ENCODE measurements around the gene SLC29A3.

The SLC29A3 gene

GRCh38 chr10:71393841-71394475 is 74.9 kb downstream of the SLC29A3 start:
- no peak for DNase-seq (ENCODE audit: low read depth)

DNA sequence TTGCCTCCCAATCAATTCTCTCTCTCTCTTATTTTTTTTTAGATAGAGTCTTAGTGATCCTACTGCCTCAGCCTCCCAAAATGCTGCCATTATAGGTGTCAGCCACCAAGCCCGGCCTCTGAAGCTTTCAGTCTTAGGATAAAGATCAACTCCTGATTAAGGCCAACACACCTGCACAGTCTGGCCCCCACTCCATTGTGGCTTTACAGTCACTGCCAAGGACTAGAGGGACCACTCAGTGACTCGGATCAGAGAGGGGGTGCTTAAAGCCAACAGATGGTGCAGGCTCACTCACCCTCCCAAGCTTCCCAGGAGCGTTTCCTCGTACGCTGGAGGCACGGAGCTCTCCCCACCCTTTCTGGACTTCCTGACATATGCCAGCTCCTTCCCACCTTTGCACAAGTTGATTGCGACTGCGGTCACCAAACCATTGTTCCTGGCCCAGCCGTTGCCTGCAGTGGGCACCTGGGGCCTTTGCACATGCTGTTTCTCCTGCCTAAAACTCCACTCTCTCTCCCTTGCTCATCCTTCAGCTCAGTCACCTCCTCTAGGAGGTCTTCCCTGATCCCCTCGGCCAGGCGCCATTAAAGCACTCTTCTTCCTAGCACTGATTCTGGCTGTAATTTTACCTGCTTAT is 76.0 kb downstream of the SLC29A3 start:
- DNase-seq (ENCODE audit: low read depth) = no peak

GRCh38 chr10:71395621-71396020 is 76.6 kb downstream of the SLC29A3 start:
- no peak for DNase-seq (ENCODE audit: low read depth)

DNA sequence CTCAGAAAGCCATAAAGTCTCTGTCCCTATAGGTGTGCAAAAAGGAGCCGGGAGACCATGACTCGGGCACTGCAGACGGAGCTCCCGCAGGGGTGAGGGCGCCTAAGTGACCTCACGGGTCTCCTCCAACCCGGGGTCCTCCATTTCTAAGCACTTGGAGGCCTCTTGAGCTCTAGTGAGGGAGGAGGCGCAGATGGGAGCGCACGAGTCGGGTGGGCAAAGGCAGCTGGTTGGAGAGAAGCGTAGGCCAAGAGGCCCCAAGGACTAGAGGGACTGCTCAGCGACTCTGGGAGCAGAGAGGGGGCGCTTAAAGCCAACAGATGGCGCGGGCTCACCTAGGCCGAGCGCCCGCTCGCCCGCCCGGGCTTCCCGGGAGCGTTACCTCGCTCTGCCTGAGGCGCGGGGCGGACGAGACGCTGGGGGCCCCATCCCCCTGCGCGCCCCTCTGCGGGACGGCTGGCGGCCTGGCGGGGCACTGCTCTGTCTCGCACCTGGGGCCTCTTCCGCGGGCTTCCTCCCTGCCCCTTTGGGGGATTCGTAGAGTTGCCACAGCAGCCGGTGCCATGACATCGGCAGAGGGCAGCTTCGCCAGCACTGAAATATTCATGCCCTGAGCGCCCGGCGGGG is 77.1 kb downstream of the SLC29A3 start:
- no peak for DNase-seq (ENCODE audit: low read depth)

- DNase-seq (ENCODE audit: low read depth) = no peak
Observed at GRCh38 chr10:71396711-71397295, 77.7 kb downstream of the SLC29A3 start, which contains the start of gene CDH23. Gene CDH23 (plus strand): TSS chr10:71396920. CDS start chr10:71439832, 42,912 bp downstream.

- DNase-seq (ENCODE audit: low read depth) = no peak
Observed at GRCh38 chr10:71397296-71398212, 78.5 kb downstream of the SLC29A3 start.

- DNase-seq (ENCODE audit: low read depth) = no peak
Observed at GRCh38 chr10:71398976-71399375, 79.9 kb downstream of the SLC29A3 start.

DNA sequence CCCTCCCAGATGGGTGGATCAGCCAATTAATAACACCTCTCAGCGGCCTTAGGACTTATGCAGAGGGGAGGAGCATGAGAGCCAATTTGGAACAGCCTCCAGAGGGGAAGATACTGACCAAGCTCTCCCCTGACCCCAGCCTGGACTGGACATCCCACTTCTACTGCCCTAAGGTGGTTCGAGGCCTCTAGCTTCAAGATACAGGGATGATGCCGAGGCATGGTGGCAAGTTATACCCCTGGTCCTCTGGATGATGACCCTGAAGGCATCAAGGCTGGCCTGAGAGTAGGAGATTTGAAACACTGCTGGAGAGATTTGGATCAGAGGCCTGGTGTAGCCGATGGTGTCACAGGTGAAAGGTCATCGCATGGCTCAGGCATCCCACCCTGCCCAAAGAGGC is 80.9 kb downstream of the SLC29A3 start:
- no peak for DNase-seq (ENCODE audit: low read depth)

- DNase-seq (ENCODE audit: low read depth) = no peak
Observed at GRCh38 chr10:71401056-71401455, 82.0 kb downstream of the SLC29A3 start.

GRCh38 chr10:71402005-71402404 is 82.9 kb downstream of the SLC29A3 start:
- no peak for DNase-seq (ENCODE audit: low read depth)

GRCh38 chr10:71404503-71405295 is 85.6 kb downstream of the SLC29A3 start:
- no peak for DNase-seq (ENCODE audit: low read depth)

- DNase-seq (ENCODE audit: low read depth) = no peak
Observed at GRCh38 chr10:71406878-71407277, 87.8 kb downstream of the SLC29A3 start.

DNA sequence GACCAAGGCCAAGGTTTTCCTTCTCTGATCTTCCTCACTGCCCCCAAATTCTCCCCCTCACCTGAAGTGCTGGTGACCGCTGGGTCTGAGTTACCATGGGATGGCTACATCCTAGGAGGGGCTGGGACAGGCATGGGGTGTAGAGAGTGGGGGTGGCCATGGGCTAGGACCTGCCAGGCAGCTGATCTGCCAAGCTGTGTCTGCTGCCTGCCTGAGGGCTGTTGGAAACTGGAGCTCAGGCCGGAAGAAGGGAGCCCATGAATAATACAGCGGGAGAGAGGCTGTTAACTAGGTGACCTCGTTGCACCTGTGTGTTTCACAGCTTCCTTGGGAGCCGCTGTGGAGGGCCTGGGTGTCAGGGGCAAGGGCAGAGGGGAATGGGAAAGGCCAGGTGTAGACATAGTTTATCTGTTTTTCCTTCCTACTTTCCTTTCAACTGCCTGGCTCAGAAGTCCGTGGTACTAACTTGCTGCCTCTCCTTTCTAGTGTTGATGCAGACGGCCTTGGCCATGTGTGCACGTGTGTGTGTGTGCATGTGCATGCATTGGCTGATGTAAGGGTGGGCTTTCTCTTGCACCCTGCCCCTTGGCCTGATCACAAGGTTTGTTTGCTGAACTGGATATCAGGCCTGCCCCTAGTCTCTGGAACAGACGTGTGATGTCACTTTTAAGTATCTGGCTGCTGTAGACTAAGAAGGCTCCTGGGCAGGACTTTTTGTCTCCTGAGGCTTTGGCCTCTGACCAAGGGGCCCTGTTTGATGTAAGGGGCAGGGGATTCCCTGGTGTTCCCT is 89.6 kb downstream of the SLC29A3 start:
- no peak for DNase-seq (ENCODE audit: low read depth)

DNA sequence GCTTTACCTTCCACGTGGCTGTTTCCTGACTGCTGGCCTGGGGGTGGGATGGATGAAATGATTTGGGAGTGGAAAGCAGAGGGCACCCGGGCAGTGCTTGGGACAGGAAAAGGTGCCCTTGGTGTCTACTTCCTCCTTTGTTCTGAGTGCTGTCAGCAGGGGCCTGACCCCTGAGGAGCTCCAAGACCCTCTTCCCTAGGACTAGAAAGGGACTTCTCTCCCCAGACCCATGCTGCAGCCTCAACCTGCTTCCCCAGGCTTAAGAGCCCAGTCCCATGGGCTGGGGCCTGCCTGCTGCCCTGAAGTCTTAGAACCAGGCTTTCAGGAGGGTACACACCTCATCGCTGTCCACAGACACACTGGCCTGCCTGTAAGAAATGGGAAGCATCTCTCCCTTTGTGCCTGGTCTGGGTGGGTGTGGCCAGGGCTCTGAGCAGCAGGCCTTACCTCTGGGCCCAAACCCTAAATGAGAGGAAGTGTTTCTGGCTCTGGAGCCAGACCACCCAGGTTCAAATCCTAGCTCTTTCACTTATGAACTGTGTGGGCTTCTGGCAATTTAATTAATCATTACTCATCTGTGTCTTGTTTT is 90.6 kb downstream of the SLC29A3 start:
- DNase-seq (ENCODE audit: low read depth) = no peak

Data from non-pigmented ciliary epithelial cell (primary cell).